HT-29 (cell line): ENCODE measurements around the gene ENOX1. TPM values are rescaled to one million over a fixed set of nuclear protein-coding genes. Genes with fewer than 3 reads are reported as not detected.

ENCODE experiments used
- DNase-seq: peaks from one replicate; pipeline ENCODE4 v3.0.0-alpha.2; 2015; ENCODE audit warnings: low spot score
- total RNA-seq: library from RNA; depleted of rRNA; stranded (reverse); fragments of >200 nt; shearing (Covaris generic); gene quantifications from 2 replicates; pipeline ENCODE4 v1.2.3, GENCODE V29; 2014

ENOX1 gene
- total RNA-seq, 1 experiment from 2014 or later: 0.10 TPM

DNA sequence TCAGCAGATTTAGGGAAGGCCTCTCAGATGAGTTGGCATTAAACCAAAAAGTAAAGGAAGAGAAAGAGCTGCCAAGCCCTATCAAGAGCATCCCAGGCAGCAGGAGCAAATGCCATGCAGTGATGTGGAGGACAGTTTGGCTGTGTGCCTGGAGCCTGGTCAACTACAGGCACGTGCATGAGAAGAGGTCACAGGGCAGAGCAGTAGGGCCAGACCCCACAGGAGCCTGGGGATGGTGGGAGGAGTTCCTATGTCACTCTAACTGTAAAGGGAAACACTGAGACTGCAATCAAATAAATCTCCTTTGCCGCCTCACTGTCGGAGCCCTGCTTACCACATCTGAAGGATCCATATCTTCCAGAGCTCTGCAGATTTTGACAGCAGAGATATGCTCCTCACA lies 240.5 kb downstream of the ENOX1 start:
- DNase-seq: no peak

DNA sequence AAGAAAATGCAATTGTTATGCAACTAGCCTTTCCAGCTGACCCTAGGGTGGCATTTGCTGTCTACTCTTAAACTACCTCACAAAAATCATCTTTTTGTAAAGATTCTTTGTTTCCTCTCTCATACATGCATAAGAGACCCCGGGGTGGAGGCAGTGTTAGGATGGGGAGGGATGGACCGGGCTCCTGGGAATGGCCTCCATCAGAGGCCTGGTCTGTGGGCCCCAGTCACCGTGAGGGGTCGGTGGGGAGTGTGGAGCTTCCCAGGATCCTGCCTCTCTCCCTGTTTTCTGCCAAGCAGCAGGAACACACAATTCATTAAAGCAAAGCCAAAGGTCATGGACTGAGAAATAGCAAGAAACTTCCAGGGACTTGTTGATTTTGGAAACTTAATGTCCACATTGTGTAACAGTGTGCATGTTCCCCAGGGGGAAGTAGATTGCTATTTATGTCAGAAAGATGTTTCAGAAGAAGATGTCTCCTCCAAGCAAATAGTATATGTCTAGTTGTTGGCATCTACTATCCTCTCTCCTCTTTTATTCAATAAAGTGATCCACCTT lies 241.4 kb downstream of the ENOX1 start:
- DNase-seq: no peak

DNA sequence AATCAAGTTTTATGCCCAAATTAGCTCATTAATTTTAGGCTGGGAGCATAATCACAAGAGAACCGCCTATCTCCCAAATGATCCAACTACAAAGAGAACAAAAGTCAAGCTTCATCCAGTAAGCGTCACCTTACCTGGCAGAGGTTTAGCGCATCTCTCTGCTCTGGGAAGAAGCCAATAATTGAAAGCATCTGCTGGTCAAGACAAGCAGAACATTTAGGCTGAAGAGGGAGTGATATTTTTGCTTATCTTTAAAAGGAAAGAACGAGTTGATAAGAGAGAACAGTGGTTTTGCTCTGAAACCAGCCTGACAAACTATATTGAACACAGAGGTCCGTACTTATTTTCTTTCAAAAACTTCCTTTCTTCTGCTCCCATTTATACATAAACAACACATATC lies 242.1 kb downstream of the ENOX1 start:
- DNase-seq: no peak

DNA sequence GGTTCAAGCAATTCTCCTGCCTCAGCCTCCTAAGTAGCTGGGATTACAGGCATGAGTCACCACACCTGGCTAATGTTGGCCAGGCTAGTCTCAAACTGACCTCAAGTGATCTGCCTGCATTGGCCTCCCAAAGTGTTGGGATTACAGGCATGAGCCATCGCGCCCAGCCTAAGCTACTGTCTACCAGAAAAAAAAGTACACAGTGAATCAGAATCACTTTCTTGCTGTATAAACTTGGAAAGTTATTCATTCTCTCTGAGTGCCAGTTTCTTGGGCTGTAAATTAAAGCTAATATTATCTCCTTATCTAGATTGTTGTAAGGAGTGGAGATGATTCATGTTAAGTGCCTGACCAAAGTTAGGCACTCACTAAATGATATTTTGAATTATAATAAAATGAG lies 242.8 kb downstream of the ENOX1 start:
- DNase-seq: no peak

DNA sequence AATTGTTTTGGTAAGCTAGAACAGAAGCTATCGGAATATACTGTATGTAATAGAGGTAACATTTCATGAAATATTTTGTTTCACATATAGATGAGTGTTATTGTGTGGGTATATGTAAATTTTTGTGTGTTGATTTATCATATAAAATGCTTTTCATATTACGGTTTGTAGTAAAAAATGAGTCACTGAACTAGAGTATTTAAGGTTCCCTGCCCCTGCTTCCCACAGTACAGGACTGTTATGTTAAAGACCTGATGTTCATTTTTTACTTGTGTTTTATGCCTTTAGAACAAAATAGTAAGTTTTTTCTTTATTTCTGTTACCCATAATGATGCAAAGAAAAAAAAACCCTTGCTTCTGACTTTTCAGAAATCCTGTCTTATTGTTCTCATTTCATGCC lies 243.4 kb downstream of the ENOX1 start:
- DNase-seq: no peak

DNA sequence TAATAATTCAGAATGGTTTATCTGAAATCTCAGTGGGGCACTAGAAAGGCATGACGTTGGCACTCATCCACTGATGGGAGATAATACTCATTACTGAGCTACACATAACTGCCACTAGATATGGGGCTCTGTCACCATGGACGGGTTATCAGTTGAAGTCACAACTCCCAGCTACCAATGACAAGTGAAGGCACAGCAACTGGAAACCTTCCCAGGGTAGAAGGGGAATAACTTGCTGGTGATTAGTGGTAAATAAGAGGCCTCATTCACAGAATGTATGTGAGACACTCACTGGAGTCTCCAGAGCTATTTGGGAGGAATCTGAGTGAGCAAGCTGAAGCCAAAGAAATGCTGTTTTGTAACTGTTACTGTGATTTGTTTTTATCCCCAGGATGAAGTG lies 249.6 kb downstream of the ENOX1 start:
- no peak for DNase-seq

DNA sequence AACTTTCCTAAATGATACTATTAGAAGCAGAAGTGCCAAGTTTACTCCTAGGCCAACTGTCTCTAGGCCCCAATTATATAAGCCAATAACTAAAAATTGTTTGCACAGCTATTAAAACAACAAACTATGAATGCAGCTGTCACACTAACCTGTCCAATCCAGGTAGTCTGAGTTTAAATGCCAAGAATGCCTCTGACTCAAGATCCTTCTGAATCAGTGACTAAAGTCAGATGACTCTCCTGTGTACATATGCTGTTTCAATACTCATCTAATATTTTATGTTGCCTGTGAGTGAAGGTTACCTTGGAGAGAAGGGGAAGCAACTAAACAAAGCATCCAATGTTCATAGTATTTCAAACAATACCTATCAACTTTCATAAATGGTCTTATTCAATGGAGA lies 257.0 kb downstream of the ENOX1 start:
- DNase-seq: no peak

DNA sequence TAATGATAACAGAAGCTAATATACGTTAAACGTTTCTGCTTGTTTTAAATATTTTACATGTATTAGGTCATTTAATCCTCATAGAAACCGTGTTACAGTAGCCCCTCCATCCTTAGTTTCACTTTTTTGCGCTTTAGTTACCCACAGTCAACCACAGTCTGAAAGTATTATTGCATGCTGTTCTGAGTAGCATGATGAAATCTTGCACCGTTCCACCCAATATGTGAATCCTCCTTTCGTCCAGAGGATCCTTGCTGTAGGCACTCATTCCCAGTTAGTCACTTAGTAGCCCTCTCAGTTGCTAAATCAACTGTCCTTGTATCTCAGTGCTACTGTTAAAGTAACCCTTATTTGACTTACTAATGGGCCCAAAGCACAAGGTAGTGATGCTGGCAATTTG lies 257.8 kb downstream of the ENOX1 start:
- DNase-seq: no peak

DNA sequence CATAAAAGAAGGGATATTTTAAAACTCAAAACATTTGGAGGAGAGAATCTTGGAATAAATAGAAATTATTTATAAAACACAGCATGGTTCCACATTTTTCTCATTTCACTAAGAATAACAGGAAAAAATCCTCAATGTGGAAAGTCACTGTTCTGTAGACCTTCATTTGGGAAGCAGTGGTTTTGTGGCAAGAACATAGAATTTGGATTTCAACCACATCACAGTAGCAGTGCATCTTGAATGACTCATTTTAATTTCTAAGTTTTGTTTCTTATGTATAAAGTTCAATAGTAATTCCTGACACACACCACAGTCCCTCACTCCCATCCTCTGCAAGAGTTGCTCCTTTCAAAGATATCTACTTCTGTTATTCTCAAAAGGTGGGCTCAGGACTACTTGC lies 264.0 kb downstream of the ENOX1 start:
- no peak for DNase-seq

DNA sequence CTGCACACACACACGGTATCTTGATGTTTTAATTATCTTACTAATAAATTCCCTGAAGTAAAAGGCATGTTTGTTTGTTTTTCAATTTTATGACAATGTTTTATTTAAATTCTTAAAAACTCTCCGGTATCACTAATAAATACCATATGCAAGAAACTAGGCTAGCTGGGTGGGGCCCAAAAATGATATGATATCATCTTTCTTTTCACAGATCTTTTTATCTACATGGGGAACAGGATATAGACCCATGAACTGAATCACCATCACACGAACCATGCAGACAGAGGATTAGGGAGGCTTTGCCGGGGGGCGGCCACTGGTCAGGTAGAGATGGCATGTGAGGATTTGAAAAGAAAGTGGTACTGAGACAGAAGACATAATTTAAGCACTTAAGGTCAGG lies 266.4 kb downstream of the ENOX1 start:
- DNase-seq: no peak

DNA sequence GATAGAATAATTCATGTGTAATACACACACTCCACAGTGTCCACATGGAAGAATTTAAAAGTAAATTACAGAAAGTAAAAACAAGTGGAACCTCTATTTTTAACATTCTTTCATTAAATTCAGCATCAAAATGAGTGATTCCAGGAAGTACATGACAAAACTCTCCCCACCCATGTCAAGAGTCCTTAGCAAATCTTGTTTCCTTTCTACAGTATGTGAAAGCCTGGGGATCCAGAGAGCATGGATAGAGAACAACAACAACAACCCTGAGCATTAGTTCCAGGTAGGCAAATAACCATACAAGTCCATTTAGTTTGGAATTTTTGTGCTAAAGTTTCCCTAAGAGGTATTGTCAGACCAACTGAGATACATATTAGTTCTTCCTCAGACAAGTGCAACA lies 267.9 kb downstream of the ENOX1 start:
- no peak for DNase-seq

DNA sequence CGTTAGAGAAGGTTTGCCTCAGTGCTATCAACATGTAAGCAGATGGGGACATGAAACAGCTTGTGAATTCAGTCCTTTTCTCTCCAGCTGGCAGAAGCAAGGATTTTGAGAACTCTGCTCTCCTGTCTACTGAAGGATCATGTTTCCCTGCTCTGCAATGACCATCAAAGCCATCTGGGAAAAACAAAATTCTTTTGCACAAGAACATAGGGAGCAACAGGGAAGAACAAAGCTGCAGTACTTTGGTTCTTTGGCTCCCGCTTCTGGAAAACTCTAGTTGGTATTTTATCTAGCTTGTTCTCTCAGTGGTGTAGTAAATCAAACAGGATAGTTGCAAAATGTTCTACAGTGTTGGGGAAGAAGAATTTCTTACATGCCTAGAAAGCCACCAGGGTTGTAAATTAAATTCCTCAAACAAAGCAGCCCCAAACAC lies 270.4 kb downstream of the ENOX1 start:
- no peak for DNase-seq

DNA sequence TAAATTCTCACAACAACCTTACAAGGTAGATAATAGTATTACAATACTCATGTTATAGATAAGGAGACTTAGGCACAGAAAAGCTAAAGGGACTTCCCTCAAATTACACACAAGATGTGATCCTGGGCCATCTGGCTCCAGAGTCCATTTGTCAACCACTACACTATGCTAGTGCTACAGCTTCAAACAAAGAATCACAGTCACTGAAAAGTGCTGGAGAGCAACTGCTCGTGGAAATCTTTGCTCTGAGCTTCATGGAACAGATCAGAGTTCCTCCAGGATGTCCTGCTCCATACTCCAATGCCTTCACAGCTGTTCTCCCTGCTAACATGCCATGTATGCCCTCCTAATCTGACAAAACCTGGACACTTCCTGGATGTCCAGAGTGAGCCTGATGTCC lies 271.2 kb downstream of the ENOX1 start:
- DNase-seq: no peak

DNA sequence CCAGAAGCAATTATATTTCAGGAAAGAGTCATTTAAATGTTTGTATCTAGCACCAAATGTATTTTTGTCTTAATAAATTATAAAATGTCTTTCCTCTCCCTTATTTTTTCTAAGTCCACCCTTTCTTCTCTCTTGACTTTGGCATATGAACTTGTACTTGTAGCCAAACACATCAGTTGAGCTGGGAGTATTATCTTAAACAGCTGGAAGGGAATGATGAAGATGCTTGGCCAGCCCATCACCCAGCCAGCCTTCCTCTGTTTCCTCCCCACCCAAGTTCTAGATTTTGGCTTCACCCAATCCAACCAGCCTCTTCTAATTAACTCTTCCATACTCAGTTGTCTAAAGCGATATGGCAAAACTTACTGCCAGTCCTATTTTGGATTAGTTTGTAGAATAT lies 272.5 kb downstream of the ENOX1 start:
- DNase-seq: no peak

DNA sequence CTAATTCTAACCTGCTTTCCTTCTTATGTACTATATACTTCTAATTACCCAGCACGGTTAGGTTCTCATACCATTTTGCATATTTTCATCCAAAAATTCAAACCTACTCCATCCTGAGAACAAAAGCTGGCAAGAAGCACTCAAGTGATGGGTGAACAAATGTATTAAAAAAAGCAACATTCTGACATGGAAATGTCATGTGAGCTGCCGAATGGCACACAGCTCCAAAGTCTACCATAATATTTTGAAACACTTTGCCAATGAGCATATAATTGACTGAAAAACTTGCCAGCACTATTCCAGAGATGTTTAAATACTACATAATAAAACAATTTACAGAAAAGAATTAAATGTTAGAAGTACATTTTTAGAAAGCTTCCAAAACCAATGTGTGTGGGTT lies 274.6 kb downstream of the ENOX1 start:
- no peak for DNase-seq

DNA sequence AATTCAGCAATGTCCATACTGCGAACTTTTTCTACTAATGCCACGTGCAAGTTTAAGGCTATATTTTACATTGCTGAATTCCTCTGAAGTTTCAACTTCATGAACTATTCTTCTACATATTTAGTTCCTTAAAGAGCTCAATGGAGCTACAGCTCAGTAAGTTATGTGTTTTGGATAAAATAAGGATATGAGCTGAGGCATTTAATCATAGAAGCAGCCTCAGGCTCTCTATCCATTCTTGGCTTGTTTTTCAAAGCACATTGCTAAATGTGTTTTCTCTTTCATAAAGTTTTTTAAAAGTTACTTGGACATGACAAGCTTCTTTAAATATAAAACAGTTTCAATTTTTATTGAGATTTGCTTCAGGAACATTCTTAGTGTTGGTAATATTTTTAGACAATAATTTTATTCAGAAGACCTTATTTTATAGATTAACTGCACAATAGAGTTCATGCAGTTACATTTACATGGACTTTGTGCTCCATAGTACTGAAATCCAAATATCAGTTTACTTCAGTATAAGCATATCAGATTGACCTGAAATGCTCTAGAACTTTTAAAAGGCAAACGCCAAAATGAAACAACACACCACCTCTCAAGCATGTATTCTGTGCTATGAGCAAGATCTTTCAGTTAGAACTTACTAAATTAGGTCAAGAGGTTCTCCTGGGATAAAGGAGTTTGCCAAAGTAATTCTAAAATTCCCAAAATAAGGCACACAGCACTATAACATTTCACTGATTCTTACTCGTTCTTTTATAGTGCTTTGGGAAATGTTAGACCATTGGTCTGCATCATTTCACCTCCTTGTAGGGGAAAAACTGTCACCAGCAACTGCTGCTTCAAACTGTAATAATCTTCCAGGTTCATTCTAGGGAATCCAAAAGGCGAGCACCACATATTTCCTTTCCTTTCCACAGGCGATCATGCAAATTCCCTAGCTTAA lies 275.5 kb downstream of the ENOX1 start:
- no peak for DNase-seq

DNA sequence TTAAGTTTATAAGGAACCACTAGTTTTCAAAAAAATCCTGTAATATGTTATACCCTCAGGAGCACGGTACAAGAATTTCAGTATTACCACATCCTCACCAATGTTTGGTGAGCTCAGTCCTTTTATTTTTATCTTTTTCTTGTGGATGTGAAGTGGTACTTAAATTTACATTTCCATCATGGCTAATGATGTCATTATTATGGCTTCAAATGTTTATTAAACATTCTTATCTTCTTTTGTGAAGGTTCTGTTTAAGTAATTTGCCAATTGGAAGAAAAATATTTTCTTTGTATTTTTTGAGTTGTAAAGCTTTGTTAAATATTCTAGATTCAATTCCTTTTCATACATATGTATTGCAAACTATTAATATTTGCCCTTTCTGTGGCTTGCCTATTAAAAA lies 291.0 kb downstream of the ENOX1 start:
- no peak for DNase-seq

DNA sequence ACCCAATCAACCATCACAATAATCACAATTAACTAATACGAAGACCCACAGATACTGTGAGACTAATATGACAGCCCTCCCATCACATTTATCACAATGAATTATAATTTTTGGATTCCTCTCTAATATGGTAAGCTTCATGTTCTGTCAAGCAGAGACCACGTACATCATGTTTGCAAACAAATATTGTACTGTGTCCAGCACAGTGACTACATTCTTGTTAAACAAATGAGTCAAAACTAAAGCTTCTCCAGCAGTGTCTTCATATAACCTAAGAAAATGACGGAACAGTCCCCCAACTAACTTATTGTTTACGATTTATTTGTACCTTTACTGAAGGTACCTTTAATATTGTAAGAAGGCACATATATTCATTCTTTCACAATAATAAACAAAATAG lies 292.6 kb downstream of the ENOX1 start:
- DNase-seq: no peak

DNA sequence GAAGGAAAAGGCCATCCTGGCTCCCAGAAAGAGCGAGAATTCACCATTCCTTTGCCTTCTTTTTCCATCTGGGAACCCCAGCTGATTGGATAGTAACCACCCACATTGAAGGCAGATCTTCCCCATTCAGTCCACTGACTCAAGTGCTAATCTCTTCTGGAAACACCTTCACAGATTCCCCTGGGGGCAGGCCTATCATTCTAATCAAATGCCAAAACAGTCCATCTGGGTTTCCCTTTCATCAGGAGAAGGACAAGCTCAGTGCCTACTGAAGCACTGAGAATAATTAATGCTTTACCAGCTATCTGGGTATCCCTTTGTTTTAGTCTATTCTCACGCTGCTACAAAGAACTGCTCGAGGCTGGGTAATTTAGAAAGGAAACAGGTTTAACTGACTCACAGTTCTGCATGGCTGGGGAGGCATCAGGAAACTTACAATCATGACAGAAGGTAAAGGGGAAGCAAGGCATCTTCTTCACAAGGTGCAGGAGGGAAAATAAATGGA lies 293.2 kb downstream of the ENOX1 start:
- DNase-seq: no peak

DNA sequence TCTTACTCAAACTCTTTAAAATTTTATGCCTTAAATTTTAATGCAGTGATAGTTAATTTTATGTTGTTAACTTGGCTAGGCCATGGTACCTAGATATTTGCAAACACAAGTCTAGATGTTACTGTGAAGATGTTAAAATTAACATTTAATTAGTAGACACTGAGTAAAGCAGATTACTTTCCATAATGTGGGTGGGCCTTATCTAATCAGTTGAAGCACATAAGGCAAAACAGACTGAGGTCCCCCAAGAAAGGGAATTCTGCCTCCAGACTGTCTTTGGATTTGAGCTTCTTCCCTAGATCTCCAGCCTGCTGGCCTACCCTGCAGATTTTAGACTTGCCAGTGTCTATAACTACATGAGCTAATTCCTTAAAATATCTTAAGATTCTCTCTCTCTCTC lies 294.0 kb downstream of the ENOX1 start:
- DNase-seq: no peak

DNA sequence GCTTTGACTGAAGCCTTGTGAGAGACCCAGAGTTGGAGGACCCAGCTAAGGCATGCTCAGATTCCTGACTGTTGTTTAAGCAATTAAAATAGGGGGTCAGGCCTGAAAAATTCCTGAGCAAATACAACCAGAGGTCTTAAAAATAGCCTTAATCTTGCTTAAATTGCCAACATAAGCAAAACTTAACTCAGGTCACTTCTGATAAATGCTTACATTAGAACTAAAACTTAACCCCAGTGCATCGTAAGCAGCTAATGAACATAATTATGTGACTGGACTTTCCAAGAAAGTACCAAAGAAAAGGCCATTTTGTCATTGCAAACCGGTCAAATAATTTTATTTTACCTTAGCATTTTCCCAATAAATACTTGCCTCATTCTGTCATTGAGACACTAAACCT lies 294.5 kb downstream of the ENOX1 start:
- DNase-seq: no peak

DNA sequence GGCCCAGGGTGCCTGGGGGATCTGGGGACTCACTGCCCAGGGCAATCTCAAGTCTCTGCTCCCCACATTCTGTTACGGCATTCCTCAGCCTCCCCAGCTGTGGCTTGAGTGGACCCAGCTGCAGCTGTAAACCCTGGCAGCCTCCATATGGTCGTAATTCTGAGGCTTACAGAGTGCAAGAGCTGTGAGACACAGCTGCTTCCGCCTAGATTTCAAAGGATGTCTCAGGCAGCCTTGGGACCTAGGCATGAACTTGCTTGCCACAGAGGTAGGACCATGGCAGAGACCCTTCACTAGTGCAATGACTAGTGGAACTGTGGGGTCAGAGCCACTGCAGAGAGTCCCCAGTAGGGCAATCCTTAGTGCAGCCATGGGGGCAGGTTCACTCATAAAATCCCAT lies 297.5 kb downstream of the ENOX1 start:
- no peak for DNase-seq

DNA sequence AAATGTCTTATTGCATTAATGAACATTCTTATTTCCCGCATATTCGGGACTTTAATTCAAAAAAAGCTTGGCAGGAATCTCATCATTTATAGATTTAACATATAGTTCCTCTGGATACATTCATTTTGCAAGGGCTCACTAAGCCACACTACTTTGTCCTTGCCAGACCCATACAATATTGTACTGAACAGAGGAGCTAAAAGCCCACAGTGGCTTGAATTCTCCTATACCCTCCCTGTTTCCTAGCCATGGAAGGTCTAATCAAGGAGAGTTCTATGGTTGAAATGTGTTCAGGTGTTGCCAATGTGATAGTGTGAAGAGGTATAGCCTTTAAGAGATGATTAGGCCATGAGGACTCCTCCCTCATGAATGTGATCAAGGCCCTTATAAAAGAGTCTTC lies 298.9 kb downstream of the ENOX1 start:
- DNase-seq: no peak
